IMR-90 (cell line): ENCODE measurements around the gene RALGPS1. TPM values are rescaled to one million over a fixed set of nuclear protein-coding genes. Genes with fewer than 3 reads are reported as not detected.

ENCODE experiments used
- ATAC-seq: fragments of 200-7000 bp; cut with Tn5 transposase; 2 replicates; pipeline ENCODE4 v1.9.1; 2020; ENCODE audit warnings: low read depth, mild to moderate bottlenecking, moderate library complexity
- BruUV-seq: library from RNA; stranded (reverse); fragments of 400-500 nt; replicated peaks from 2 replicates; lab custom pipeline; 2021; lab: Mats Ljungman, UMichigan
- CTCF ChIA-PET: fragments of 300-600 bp; formaldehyde crosslinking; extraction: SDS; loops from one replicate; lab custom pipeline; 2021; ENCODE audit warnings: antibody characterized with exemption; lab: Yijun Ruan, JAX
- POLR2A ChIA-PET: fragments of 300-600 bp; sonication (Branson Sonifier 250); formaldehyde crosslinking; loops from one replicate; lab custom pipeline; 2022; ENCODE audit warnings: antibody characterized with exemption; ENCODE audit not compliant: unreplicated experiment; lab: Charles Lee
- DNase-seq: peaks from one replicate; pipeline ENCODE4 v3.0.0; 2013
- H2AFZ ChIP-seq: replicated peaks from 2 replicates; pipeline ENCODE3; 2013; ENCODE audit warnings: low read length, mild to moderate bottlenecking; ENCODE audit not compliant: poor library complexity
- H2AK5ac ChIP-seq: 2 replicates; pipeline ENCODE4 v1.6.1; 2013; ENCODE audit warnings: low read depth, low read length, inconsistent platforms
- H2AK9ac ChIP-seq: replicated peaks from 2 replicates; pipeline ENCODE3; 2013; ENCODE audit warnings: mild to moderate bottlenecking, low read depth, low read length, moderate library complexity; ENCODE audit not compliant: poor library complexity
- H2BK120ac ChIP-seq: 2 replicates; pipeline ENCODE4 v1.6.1; 2013; ENCODE audit warnings: low read depth, low read length, inconsistent platforms
- H2BK15ac ChIP-seq: 3 replicates; pipeline ENCODE4 v1.6.1; 2013; ENCODE audit warnings: low read depth, low read length, inconsistent platforms
- H2BK20ac ChIP-seq: 2 replicates; pipeline ENCODE4 v1.6.1; 2013; ENCODE audit warnings: low read depth, mild to moderate bottlenecking, inconsistent platforms, low read length, moderate library complexity
- H2BK5ac ChIP-seq: 2 replicates; pipeline ENCODE4 v1.6.1; 2013; ENCODE audit warnings: mild to moderate bottlenecking, low read depth, low read length, inconsistent platforms; ENCODE audit not compliant: poor library complexity, severe bottlenecking
- H3K14ac ChIP-seq: replicated peaks from 2 replicates; pipeline ENCODE4 v1.6.1; 2013; ENCODE audit warnings: low read depth, low read length, inconsistent platforms
- H3K18ac ChIP-seq: 2 replicates; pipeline ENCODE4 v1.6.1; 2013; ENCODE audit warnings: low read depth, low read length, control low read depth
- H3K23ac ChIP-seq: 2 replicates; pipeline ENCODE4 v1.6.1; 2013; ENCODE audit warnings: low read depth, low read length, inconsistent platforms
- H3K27ac ChIP-seq: 2 replicates; pipeline ENCODE4 v1.5.1; 2013; ENCODE audit warnings: mild to moderate bottlenecking, control low read depth, low read length; ENCODE audit not compliant: insufficient read depth
- H3K27me3 ChIP-seq: 2 replicates; pipeline ENCODE4 v1.6.1; 2013; ENCODE audit warnings: low read length; ENCODE audit not compliant: control insufficient read depth, insufficient read depth
- H3K36me3 ChIP-seq: 2 replicates; pipeline ENCODE4 v1.6.1; 2013; ENCODE audit warnings: low read length, mixed read lengths; ENCODE audit not compliant: control insufficient read depth, insufficient read depth
- H3K4ac ChIP-seq: 2 replicates; pipeline ENCODE4 v1.6.1; 2013; ENCODE audit warnings: low read depth, low read length, inconsistent platforms
- H3K4me1 ChIP-seq: 2 replicates; pipeline ENCODE4 v1.6.1; 2013; ENCODE audit warnings: low read length, mixed read lengths; ENCODE audit not compliant: control insufficient read depth, insufficient read depth
- H3K4me2 ChIP-seq: 2 replicates; pipeline ENCODE4 v1.6.1; 2013; ENCODE audit warnings: low read depth, mild to moderate bottlenecking, control low read depth, low read length, moderate library complexity
- H3K4me3 ChIP-seq: 2 replicates; pipeline ENCODE4 v1.5.1; 2013; ENCODE audit warnings: low read depth, mild to moderate bottlenecking, control low read depth, low read length, moderate library complexity; ENCODE audit not compliant: insufficient read depth
- H3K56ac ChIP-seq: 2 replicates; pipeline ENCODE4 v1.6.1; 2013; ENCODE audit warnings: low read length, inconsistent platforms; ENCODE audit not compliant: insufficient read depth; ENCODE audit errors: extremely low read depth
- H3K79me1 ChIP-seq, 2 experiments: 2 replicates each; pipeline ENCODE4 v1.6.1; 2013; ENCODE audit warnings: low read length in 2 of 2, inconsistent platforms in 1 of 2, low read depth in 1 of 2
- H3K9ac ChIP-seq: 2 replicates; pipeline ENCODE4 v1.6.1; 2013; ENCODE audit warnings: low read depth, low read length, control low read depth
- H3K9me1 ChIP-seq: 2 replicates; pipeline ENCODE4 v1.6.1; 2013; ENCODE audit warnings: low read length, inconsistent platforms; ENCODE audit not compliant: insufficient read depth
- H3K9me3 ChIP-seq: 2 replicates; pipeline ENCODE4 v1.6.1; 2013; ENCODE audit warnings: low read length; ENCODE audit not compliant: control insufficient read depth, insufficient read depth
- H4K20me1 ChIP-seq: 2 replicates; pipeline ENCODE4 v1.6.1; 2013; ENCODE audit warnings: low read length, inconsistent platforms; ENCODE audit not compliant: insufficient read depth
- H4K5ac ChIP-seq: 2 replicates; pipeline ENCODE4 v1.6.1; 2013; ENCODE audit warnings: mild to moderate bottlenecking, low read depth, low read length, control low read depth
- H4K8ac ChIP-seq, 2 experiments: 2 replicates each; pipeline ENCODE4 v1.6.1; 2013; ENCODE audit warnings: low read depth in 2 of 2, low read length in 2 of 2, control low read depth in 1 of 2, inconsistent platforms in 1 of 2
- H4K91ac ChIP-seq: 2 replicates; pipeline ENCODE4 v1.6.1; 2013; ENCODE audit warnings: low read depth, low read length, inconsistent platforms; ENCODE audit not compliant: insufficient read depth
- BHLHE40 ChIP-seq: fragments of 150-350 bp; IDR thresholded peaks from 2 replicates; pipeline ENCODE4 v1.6.1; 2016; ENCODE audit warnings: mild to moderate bottlenecking, low read depth, low read length
- NFE2L2 ChIP-seq: fragments of 150-350 bp; IDR thresholded peaks from 2 replicates; pipeline ENCODE4 v1.6.1; 2016; ENCODE audit warnings: low read depth, mild to moderate bottlenecking, low read length
- RAD21 ChIP-seq: IDR thresholded peaks from 2 replicates; pipeline ENCODE4 v1.6.1; 2012; ENCODE audit warnings: low read length, improper control_type of control experiment
- WGBS, 2 experiments: methylation state at CpG; one replicate each; pipeline versions ENCODE4 v1.1.5 to v1.1.7; 2013; ENCODE audit warnings: missing lambda C conversion rate in 2 of 2; ENCODE audit not compliant: insufficient read length in 1 of 2; ENCODE audit errors: extremely low coverage in 2 of 2; 5-methylcytosine and 5-hydroxymethylcytosine counted together
- dilution Hi-C: fragments of 300-500 bp; cut with HindIII; formaldehyde crosslinking; loops from one replicate; pipeline ENCODE4 v1.14.3; 2018; ENCODE audit warnings: low sequenced_read_pairs; ENCODE audit not compliant: unreplicated experiment
- in situ Hi-C: fragments of 300-500 bp; cut with MboI; formaldehyde crosslinking; loops from 3 replicates; pipeline ENCODE4 v1.14.3; 2019; ENCODE audit warnings: low sequenced_read_pairs, inconsistent platforms, mixed read lengths
- intact Hi-C: fragments of 100-400 bp; cut with micrococcal nuclease; formaldehyde crosslinking; loops from 2 replicates; pipeline ENCODE4 v1.10.0; 2022
- polyA plus RNA-seq, 3 experiments: library from polyadenylated mRNA; depleted of rRNA; stranded (reverse); fragments of >200 nt; gene quantifications; 2 replicates each; pipeline ENCODE4 v1.2.3, GENCODE V29; 2012; ENCODE audit warnings: low replicate concordance in 1 of 3
- total RNA-seq: library from RNA; depleted of rRNA; stranded (reverse); fragments of >200 nt; gene quantifications from 2 replicates; pipeline ENCODE4 v1.2.3, GENCODE V29; 2012

The RALGPS1 gene
- total and polyA plus RNA-seq, 2 of the 4 experiments (the other 2 are of a cell fraction) = 0.90 to 2.8 TPM

DNA sequence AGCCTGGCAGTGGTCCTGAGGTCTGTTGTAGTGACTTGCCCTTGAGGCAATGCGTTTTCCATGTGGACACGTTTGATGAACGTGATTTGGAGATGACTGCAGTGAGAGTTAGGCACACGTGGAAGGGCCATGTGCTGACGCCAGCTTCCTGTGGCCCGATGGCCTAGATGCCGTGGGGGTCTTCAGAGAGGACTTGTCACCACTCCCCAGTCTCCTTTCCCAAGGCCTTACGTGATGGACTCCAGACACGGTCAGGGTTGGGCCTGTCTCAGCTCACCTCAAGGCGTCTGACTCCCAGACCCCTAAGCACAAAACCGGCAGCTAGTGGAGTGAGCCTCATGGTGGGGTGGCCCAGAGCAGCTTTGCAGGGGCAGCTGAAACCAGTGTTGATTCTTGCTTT is 115.0 kb downstream of the RALGPS1 start:
- dilution Hi-C loops = no loop called here
- H3K4me1 ChIP-seq = peaks cover 5% of the 10 kb centered on the region; the same call in 1 of the 2 replicates
- no peak overlapping the region for H2BK5ac ChIP-seq
- no peak overlapping the region for H3K4ac ChIP-seq
- no peaks in the 10 kb centered on the region for H4K20me1 ChIP-seq
- no TSS peak for BruUV-seq
- no peak overlapping the region for H4K5ac ChIP-seq
- H2AK9ac ChIP-seq = no peak overlapping the region
- H2BK120ac ChIP-seq = no peak overlapping the region
- H4K91ac ChIP-seq = no peak overlapping the region
- H3K4me3 ChIP-seq = no peak overlapping the region
- DNase-seq (no peak), ATAC-seq (no peak)
- H3K18ac ChIP-seq = no peak overlapping the region
- H3K27me3 ChIP-seq = no peaks in the 10 kb centered on the region
- no peak overlapping the region for H2AFZ ChIP-seq
- in situ Hi-C loops = no loop called here
- peaks cover 9% of the 10 kb centered on the region; the same call in 1 of the 2 replicates for H3K9me1 ChIP-seq
- H3K23ac ChIP-seq = no peak overlapping the region
- H3K4me2 ChIP-seq = no peak overlapping the region
- intact Hi-C loops = no loop called here
- no peaks in the 10 kb centered on the region for H3K79me1 ChIP-seq
- H4K8ac ChIP-seq = no peak overlapping the region
- no peaks in the 10 kb centered on the region for H3K9me3 ChIP-seq
- no peak overlapping the region for H3K27ac ChIP-seq
- H3K56ac ChIP-seq = no peak overlapping the region
- H2BK15ac ChIP-seq = no peak overlapping the region
- CTCF ChIA-PET = no interaction called here
- no peak overlapping the region for H3K14ac ChIP-seq
- POLR2A ChIA-PET = no interaction called here
- no peak for TF ChIP-seq NFE2L2
- no peak for TF ChIP-seq BHLHE40
- no peak for TF ChIP-seq RAD21
- WGBS, 2 experiments = 95% methylated on average over 7 of the region's 11 CpGs; no CpG with 5 or more reads in 1 of the 2 experiments
- H3K9ac ChIP-seq = no peak overlapping the region
- H2BK20ac ChIP-seq = no peak overlapping the region
- no peak overlapping the region for H2AK5ac ChIP-seq
- H3K36me3 ChIP-seq = no peaks in the 10 kb centered on the region
